Neural cell (in vitro differentiated cells): ENCODE results near the gene IL1R2. TPM values are rescaled to one million over a fixed set of nuclear protein-coding genes. Genes with fewer than 3 reads are reported as not detected.

Experiments used
- H2AFZ ChIP-seq: fragments of 200-600, 300-800 bp; sonication (generic), shearing (Covaris generic); 2 replicates; pipeline ENCODE4 v1.6.0; 2014; ENCODE audit warnings: low read depth, mild to moderate bottlenecking, antibody characterized with exemption, low read length, moderate library complexity
- H3F3A ChIP-seq: fragments of 200-600 bp; shearing (Covaris generic); 2 replicates; pipeline ENCODE4 v1.6.1; 2016; ENCODE audit warnings: mild to moderate bottlenecking, moderate library complexity, mixed read lengths, antibody characterized with exemption, low read length; ENCODE audit not compliant: insufficient read depth, poor library complexity, severe bottlenecking
- H3K27ac ChIP-seq: fragments of 200-600, 300-800 bp; sonication (generic), shearing (Covaris generic); 2 replicates; pipeline ENCODE4 v1.5.1; 2014; ENCODE audit warnings: mild to moderate bottlenecking, low read length, moderate library complexity
- H3K27me3 ChIP-seq: fragments of 300-800, 200-600 bp; sonication (generic), shearing (Covaris generic); 2 replicates; pipeline ENCODE4 v1.6.0; 2014; ENCODE audit warnings: mild to moderate bottlenecking, low read depth, low read length, moderate library complexity; ENCODE audit not compliant: insufficient read depth
- H3K36me3 ChIP-seq: fragments of 300-800, 200-600 bp; sonication (generic), shearing (Covaris generic); 2 replicates; pipeline ENCODE4 v1.5.1; 2014; ENCODE audit warnings: mild to moderate bottlenecking, antibody characterized with exemption, low read length, moderate library complexity; ENCODE audit not compliant: insufficient read depth
- H3K4me2 ChIP-seq: fragments of 300-800, 200-600 bp; sonication (generic), shearing (Covaris generic); 2 replicates; pipeline ENCODE4 v1.6.0; 2014; ENCODE audit warnings: mild to moderate bottlenecking, low read length
- H3K4me3 ChIP-seq: fragments of 300-800, 200-600 bp; sonication (generic), shearing (Covaris generic); 2 replicates; pipeline ENCODE4 v1.5.1; 2014; ENCODE audit warnings: mild to moderate bottlenecking, low read length, moderate library complexity
- H3K79me2 ChIP-seq: fragments of 200-600 bp; shearing (Covaris generic); replicated peaks from 2 replicates; pipeline ENCODE4 v1.6.0; 2014; ENCODE audit warnings: mild to moderate bottlenecking, low read length, moderate library complexity; ENCODE audit not compliant: insufficient read depth
- H3K9ac ChIP-seq: fragments of 300-800, 200-600 bp; sonication (generic), shearing (Covaris generic); 2 replicates; pipeline ENCODE4 v1.6.1; 2016; ENCODE audit warnings: mild to moderate bottlenecking, low read length, mixed read lengths
- H3K9me2 ChIP-seq: fragments of 200-600 bp; shearing (Covaris generic); 2 replicates; pipeline ENCODE4 v1.6.1; 2016; ENCODE audit warnings: mild to moderate bottlenecking, low read length, mixed read lengths; ENCODE audit not compliant: insufficient read depth
- H3K9me3 ChIP-seq: fragments of 200-600, 300-800 bp; sonication (generic), shearing (Covaris generic); 2 replicates; pipeline ENCODE4 v1.6.1; 2016; ENCODE audit warnings: mild to moderate bottlenecking, mixed run types, low read length, moderate library complexity, mixed read lengths
- H4K20me1 ChIP-seq: fragments of 200-600 bp; shearing (Covaris generic); 2 replicates; pipeline ENCODE4 v1.6.1; 2016; ENCODE audit warnings: mild to moderate bottlenecking, mixed run types; ENCODE audit not compliant: insufficient read depth
- EP300 ChIP-seq: fragments of 450-650 bp; conservative IDR thresholded peaks from 2 replicates; pipeline ENCODE4 v1.6.1; 2014; ENCODE audit warnings: antibody characterized with exemption, mild to moderate bottlenecking, moderate library complexity; ENCODE audit not compliant: poor library complexity, severe bottlenecking
- EZH2 ChIP-seq: fragments of 200-600, 300-800 bp; shearing (Covaris generic), sonication (generic); IDR thresholded peaks from 2 replicates; pipeline ENCODE4 v1.6.1; 2014; ENCODE audit warnings: antibody characterized with exemption, low read length, borderline replicate concordance, mild to moderate bottlenecking; ENCODE audit not compliant: insufficient read depth, poor library complexity, severe bottlenecking
- MXI1 ChIP-seq: fragments of 450-650 bp; conservative IDR thresholded peaks from 2 replicates; pipeline ENCODE4 v1.6.1; 2014; ENCODE audit warnings: antibody characterized with exemption, mild to moderate bottlenecking; ENCODE audit not compliant: poor library complexity, severe bottlenecking
- POLR2AphosphoS5 ChIP-seq: IDR thresholded peaks from 2 replicates; pipeline ENCODE4 v1.6.1; 2012
- RAD21 ChIP-seq: fragments of 450-650 bp; conservative IDR thresholded peaks from 2 replicates; pipeline ENCODE4 v1.6.1; 2014; ENCODE audit warnings: antibody characterized with exemption, mild to moderate bottlenecking, moderate library complexity
- SMC3 ChIP-seq: fragments of 450-650 bp; conservative IDR thresholded peaks from 2 replicates; pipeline ENCODE4 v1.6.1; 2014; ENCODE audit warnings: antibody characterized with exemption, mild to moderate bottlenecking, moderate library complexity; ENCODE audit not compliant: poor library complexity
- TAF1 ChIP-seq: IDR thresholded peaks from 2 replicates; pipeline ENCODE4 v1.6.1; 2012; ENCODE audit warnings: low read depth
- polyA plus RNA-seq: library from polyadenylated mRNA; depleted of rRNA; stranded (reverse); fragments of >200 nt; gene quantifications from 2 replicates; pipeline ENCODE4 v1.2.3, GENCODE V29; 2014
- TF ChIP-seq, protein P1 (sequence below): IDR thresholded peaks from 2 replicates; pipeline ENCODE4 v1.6.1; 2012; ENCODE audit warnings: borderline replicate concordance
- TF ChIP-seq, protein P2 (sequence below): fragments of 450-650 bp; IDR thresholded peaks from 2 replicates; pipeline ENCODE4 v1.5.1; 2014; ENCODE audit warnings: antibody characterized with exemption, mild to moderate bottlenecking, moderate library complexity; ENCODE audit not compliant: poor library complexity, severe bottlenecking

Gene IL1R2
- polyA plus RNA-seq, 1 donor from 2014 or later: not detected

DNA sequence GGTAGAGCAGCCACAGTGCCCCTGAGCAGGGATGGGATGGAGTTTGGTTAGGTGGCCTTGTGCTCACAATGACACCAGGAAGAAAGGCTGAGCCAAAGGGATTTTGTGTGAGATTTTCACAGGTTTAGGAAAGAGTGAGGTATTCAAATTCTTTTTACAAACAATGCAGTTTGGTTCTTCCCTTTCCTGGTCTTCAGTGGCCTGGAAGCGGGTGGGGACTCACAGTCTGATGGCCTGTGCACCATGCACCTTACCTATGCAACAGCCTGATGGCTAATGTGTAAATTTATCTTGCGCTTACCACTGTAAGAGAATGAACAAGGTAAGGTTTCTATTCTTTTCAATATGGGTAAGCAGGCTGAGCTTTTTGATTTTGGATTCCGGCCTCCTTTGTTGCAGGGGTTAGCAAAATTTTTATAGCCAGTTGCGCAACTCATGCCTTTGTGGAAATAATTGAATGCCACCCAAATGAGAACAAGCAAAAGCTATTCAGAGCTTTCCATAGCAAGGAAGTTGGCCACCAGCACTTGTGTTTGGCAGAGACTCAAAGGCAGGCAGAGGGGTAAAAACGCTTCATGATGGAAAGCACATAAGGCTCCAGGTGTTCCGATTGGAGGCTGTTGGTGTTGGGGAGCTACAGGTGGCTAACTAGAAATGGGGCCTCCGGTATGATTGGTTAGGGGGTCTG, 23.8 kb upstream of the IL1R2 start:
- Histone ChIP-seq H3K9ac (no peak overlapping the region), H3K9me3 (no peaks in the 10 kb centered on the region), H3K36me3 (no peaks in the 10 kb centered on the region), H2AFZ (no peak overlapping the region), H3K27me3 (no peaks in the 10 kb centered on the region), H3K9me2 (no peaks in the 10 kb centered on the region), H3K4me2 (no peak overlapping the region), H4K20me1 (no peaks in the 10 kb centered on the region), H3K27ac (no peak overlapping the region), H3K79me2 (no peaks in the 10 kb centered on the region), H3F3A (no peaks in the 10 kb centered on the region), H3K4me3 (no peak overlapping the region)
- TF ChIP-seq, protein P1, sequence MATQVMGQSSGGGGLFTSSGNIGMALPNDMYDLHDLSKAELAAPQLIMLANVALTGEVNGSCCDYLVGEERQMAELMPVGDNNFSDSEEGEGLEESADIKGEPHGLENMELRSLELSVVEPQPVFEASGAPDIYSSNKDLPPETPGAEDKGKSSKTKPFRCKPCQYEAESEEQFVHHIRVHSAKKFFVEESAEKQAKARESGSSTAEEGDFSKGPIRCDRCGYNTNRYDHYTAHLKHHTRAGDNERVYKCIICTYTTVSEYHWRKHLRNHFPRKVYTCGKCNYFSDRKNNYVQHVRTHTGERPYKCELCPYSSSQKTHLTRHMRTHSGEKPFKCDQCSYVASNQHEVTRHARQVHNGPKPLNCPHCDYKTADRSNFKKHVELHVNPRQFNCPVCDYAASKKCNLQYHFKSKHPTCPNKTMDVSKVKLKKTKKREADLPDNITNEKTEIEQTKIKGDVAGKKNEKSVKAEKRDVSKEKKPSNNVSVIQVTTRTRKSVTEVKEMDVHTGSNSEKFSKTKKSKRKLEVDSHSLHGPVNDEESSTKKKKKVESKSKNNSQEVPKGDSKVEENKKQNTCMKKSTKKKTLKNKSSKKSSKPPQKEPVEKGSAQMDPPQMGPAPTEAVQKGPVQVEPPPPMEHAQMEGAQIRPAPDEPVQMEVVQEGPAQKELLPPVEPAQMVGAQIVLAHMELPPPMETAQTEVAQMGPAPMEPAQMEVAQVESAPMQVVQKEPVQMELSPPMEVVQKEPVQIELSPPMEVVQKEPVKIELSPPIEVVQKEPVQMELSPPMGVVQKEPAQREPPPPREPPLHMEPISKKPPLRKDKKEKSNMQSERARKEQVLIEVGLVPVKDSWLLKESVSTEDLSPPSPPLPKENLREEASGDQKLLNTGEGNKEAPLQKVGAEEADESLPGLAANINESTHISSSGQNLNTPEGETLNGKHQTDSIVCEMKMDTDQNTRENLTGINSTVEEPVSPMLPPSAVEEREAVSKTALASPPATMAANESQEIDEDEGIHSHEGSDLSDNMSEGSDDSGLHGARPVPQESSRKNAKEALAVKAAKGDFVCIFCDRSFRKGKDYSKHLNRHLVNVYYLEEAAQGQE: no peak
- no peak for TF ChIP-seq MXI1
- TF ChIP-seq POLR2AphosphoS5: no peak
- TF ChIP-seq RAD21: no peak
- TF ChIP-seq, protein P2, sequence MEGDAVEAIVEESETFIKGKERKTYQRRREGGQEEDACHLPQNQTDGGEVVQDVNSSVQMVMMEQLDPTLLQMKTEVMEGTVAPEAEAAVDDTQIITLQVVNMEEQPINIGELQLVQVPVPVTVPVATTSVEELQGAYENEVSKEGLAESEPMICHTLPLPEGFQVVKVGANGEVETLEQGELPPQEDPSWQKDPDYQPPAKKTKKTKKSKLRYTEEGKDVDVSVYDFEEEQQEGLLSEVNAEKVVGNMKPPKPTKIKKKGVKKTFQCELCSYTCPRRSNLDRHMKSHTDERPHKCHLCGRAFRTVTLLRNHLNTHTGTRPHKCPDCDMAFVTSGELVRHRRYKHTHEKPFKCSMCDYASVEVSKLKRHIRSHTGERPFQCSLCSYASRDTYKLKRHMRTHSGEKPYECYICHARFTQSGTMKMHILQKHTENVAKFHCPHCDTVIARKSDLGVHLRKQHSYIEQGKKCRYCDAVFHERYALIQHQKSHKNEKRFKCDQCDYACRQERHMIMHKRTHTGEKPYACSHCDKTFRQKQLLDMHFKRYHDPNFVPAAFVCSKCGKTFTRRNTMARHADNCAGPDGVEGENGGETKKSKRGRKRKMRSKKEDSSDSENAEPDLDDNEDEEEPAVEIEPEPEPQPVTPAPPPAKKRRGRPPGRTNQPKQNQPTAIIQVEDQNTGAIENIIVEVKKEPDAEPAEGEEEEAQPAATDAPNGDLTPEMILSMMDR: no peak
- TF ChIP-seq EZH2: no peak
- TF ChIP-seq EP300: no peak
- TF ChIP-seq SMC3: no peak
- no peak for TF ChIP-seq TAF1

DNA sequence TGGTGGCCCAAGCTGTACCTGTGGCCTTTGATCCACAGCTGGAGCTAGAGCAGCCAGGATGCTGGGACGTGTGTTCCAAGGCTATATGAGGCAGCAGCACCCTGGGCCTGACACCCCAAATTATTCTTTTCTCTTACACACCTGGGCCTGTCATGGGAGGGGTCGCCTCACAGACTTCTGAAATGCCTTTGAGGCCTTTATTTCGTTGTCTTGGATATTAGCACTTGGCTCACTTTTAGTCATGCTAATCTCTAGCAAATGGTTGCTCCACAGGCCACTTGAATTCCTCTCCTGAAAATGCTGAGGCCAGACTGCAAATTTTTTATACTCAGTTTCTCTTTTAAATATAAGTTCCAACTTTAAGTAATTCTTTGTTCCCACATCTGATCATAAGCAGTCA, 22.0 kb upstream of the IL1R2 start:
- Histone ChIP-seq H3K36me3 (no peaks in the 10 kb centered on the region), H3K4me3 (no peak overlapping the region), H4K20me1 (no peaks in the 10 kb centered on the region), H3K79me2 (no peaks in the 10 kb centered on the region), H3K4me2 (no peak overlapping the region), H3F3A (no peaks in the 10 kb centered on the region), H3K27me3 (no peaks in the 10 kb centered on the region), H2AFZ (no peak overlapping the region), H3K9me3 (no peaks in the 10 kb centered on the region), H3K27ac (no peak overlapping the region), H3K9ac (no peak overlapping the region), H3K9me2 (no peaks in the 10 kb centered on the region)
- no peak for TF ChIP-seq MXI1
- no peak for TF ChIP-seq EP300
- TF ChIP-seq RAD21: no peak
- TF ChIP-seq, protein P2: no peak
- TF ChIP-seq SMC3: no peak
- TF ChIP-seq, protein P1: no peak
- TF ChIP-seq TAF1: no peak
